Gastrocnemius medialis (tissue), 4 donors: Measurements from ENCODE around the gene OBSCN. TPM values are rescaled to one million over a fixed set of nuclear protein-coding genes. Genes with fewer than 3 reads are reported as not detected.

Experiments
- ATAC-seq, 2 donors: fragments of 150-250 bp; one replicate each; pipeline ENCODE4 v1.9.1; 2016
- DNase-seq, 2 donors: peaks; one replicate each; pipeline ENCODE4 v3.0.0-alpha.2; 2019
- H3K27ac ChIP-seq, 4 donors: fragments of 200-600 bp; sonication (generic); 1 replicate in 1 of 4; 2 replicates in 3 of 4; pipeline ENCODE4 v1.5.1; 2016 to 2018; ENCODE audit warnings: mild to moderate bottlenecking in 2 of 4, moderate library complexity in 1 of 4
- H3K27me3 ChIP-seq, 3 donors: fragments of 200-600 bp; sonication (generic) in 2 of 3; 1 replicate in 1 of 3; 2 replicates in 2 of 3; pipeline versions ENCODE4 v1.5.1 to v1.6.0; 2016 to 2019; ENCODE audit warnings: mild to moderate bottlenecking in 1 of 3, moderate library complexity in 1 of 3
- H3K36me3 ChIP-seq, 2 donors: fragments of 200-600 bp; sonication (generic) in 1 of 2; one replicate each; pipeline ENCODE4 v1.5.1; 2017 to 2018
- H3K4me1 ChIP-seq, 2 donors: fragments of 200-600 bp; sonication (generic) in 1 of 2; one replicate each; pipeline ENCODE4 v1.5.1; 2016 to 2017; ENCODE audit warnings: mild to moderate bottlenecking in 2 of 2
- H3K4me3 ChIP-seq, 4 donors: fragments of 200-600 bp; sonication (generic) in 3 of 4; 1 replicate in 1 of 4; 2 replicates in 3 of 4; pipeline ENCODE4 v1.5.1; 2016 to 2019; ENCODE audit warnings: mild to moderate bottlenecking in 2 of 4
- H3K9me3 ChIP-seq, 3 donors: fragments of 200-600 bp; sonication (generic) in 2 of 3; 1 replicate in 1 of 3; 2 replicates in 2 of 3; pipeline ENCODE4 v1.5.1; 2016 to 2019
- CTCF ChIP-seq, 5 experiments: fragments of 450-650 bp in 3 of 5; fragments of 200-600 bp in 2 of 5; sonication (generic) in 2 of 5; IDR thresholded peaks in 4 of 5; conservative IDR thresholded peaks in 1 of 5; 1 replicate in 4 of 5; 2 replicates in 1 of 5; pipeline ENCODE4 v1.5.1; 2016 to 2019; ENCODE audit warnings: antibody characterized with exemption in 5 of 5, mild to moderate bottlenecking in 3 of 5, moderate library complexity in 3 of 5
- POLR2A ChIP-seq, 2 donors: fragments of 450-650 bp; IDR thresholded peaks; one replicate each; pipeline ENCODE4 v1.6.1; 2017; ENCODE audit warnings: antibody characterized with exemption in 2 of 2, mild to moderate bottlenecking in 2 of 2, moderate library complexity in 2 of 2
- in situ Hi-C, 4 donors: fragments of 200-750 bp; cut with MboI; loops; one replicate each; pipeline versions ENCODE4 v1.15.0 to v1.8.0; 2017; ENCODE audit warnings: low sequenced_read_pairs in 4 of 4
- intact Hi-C: fragments of 100-400 bp; cut with DNase I; formaldehyde crosslinking; loops from one replicate; pipeline ENCODE4 v1.15.1; 2023; ENCODE audit warnings: low total_unique reads
- total RNA-seq, 4 donors: library from RNA; depleted of rRNA; stranded (reverse); fragments of >200 nt; gene quantifications; one replicate each; pipeline versions ENCODE4 v1.1.0 to v1.2.3, GENCODE V29; 2016

Gene OBSCN
- total RNA-seq, 4 donors from 2014 or later: 798 to 1,571 (median 1,162) TPM

GRCh38 chr1:228256626-228257375, 49.0 kb downstream of the OBSCN start:
- H3K36me3 ChIP-seq: peaks cover 0 to 72% of the 10 kb centered on the region in 2 donors
- H3K4me1 ChIP-seq: peaks cover 3 to 5% of the 10 kb centered on the region in 2 donors
- intact Hi-C loops (no loop called here), in situ Hi-C loops (no loop called here)
- H3K9me3 ChIP-seq: no peaks in the 10 kb centered on the region
- no peak overlapping the region for H3K4me3 ChIP-seq
- no peak for ATAC-seq
- DNase-seq: no peak
- TF ChIP-seq CTCF (IDR thresholded peaks at IDR 0.05 in 4 of 5, conservative IDR thresholded peaks at IDR 0.05 in 1 of 5) (no peak), POLR2A (IDR thresholded peaks at IDR 0.05) (no peak)
- H3K27ac ChIP-seq: peak overlapping the region in 1 of 4 donors; percentile 63
- H3K27me3 ChIP-seq: no peaks in the 10 kb centered on the region

- peaks cover 0 to 84% of the 10 kb centered on the region in 2 donors for H3K36me3 ChIP-seq
- no peaks in the 10 kb centered on the region for H3K9me3 ChIP-seq
- in situ Hi-C loops (no loop called here), intact Hi-C loops (no loop called here)
- peak overlapping the region in 2 of 4 donors; percentile 36 to 63 for H3K27ac ChIP-seq
- no peaks in the 10 kb centered on the region for H3K27me3 ChIP-seq
- no peak for DNase-seq
- TF ChIP-seq POLR2A (IDR thresholded peaks at IDR 0.05): no peak
- TF ChIP-seq CTCF (IDR thresholded peaks at IDR 0.05 in 4 of 5, conservative IDR thresholded peaks at IDR 0.05 in 1 of 5): no peak
- no peak overlapping the region for H3K4me3 ChIP-seq
- no peak for ATAC-seq
- H3K4me1 ChIP-seq: no peaks in the 10 kb centered on the region
Observed at GRCh38 chr1:228258486-228258885, 50.6 kb downstream of the OBSCN start.

GRCh38 chr1:228259368-228259894, 51.6 kb downstream of the OBSCN start:
- intact Hi-C loops (no loop called here), in situ Hi-C loops (no loop called here)
- TF ChIP-seq CTCF (IDR thresholded peaks at IDR 0.05 in 4 of 5, conservative IDR thresholded peaks at IDR 0.05 in 1 of 5): no peak
- TF ChIP-seq POLR2A (IDR thresholded peaks at IDR 0.05): no peak
- no peaks in the 10 kb centered on the region for H3K27me3 ChIP-seq
- DNase-seq: no peak
- H3K36me3 ChIP-seq: peaks cover 0 to 92% of the 10 kb centered on the region in 2 donors
- H3K4me1 ChIP-seq: no peaks in the 10 kb centered on the region
- no peak overlapping the region for H3K4me3 ChIP-seq
- H3K9me3 ChIP-seq: no peaks in the 10 kb centered on the region
- no peak overlapping the region for H3K27ac ChIP-seq
- no peak for ATAC-seq

- in situ Hi-C loops: no loop called here
- no peaks in the 10 kb centered on the region for H3K9me3 ChIP-seq
- peaks cover 0 to 97% of the 10 kb centered on the region in 2 donors for H3K36me3 ChIP-seq
- H3K27ac ChIP-seq: peak overlapping the region in 2 of 4 donors; percentile 42
- TF ChIP-seq CTCF (IDR thresholded peaks at IDR 0.05 in 4 of 5, conservative IDR thresholded peaks at IDR 0.05 in 1 of 5) (no peak), POLR2A (IDR thresholded peaks at IDR 0.05) (no peak)
- no peak overlapping the region for H3K4me3 ChIP-seq
- intact Hi-C loops: no loop called here
- H3K4me1 ChIP-seq: no peaks in the 10 kb centered on the region
- H3K27me3 ChIP-seq: no peaks in the 10 kb centered on the region
- ATAC-seq: peak in 1 of 2 donors; percentile 20
- no peak for DNase-seq
Observed at GRCh38 chr1:228259951-228260350, 52.1 kb downstream of the OBSCN start.
